HG03520 (cell line): Measurements from ENCODE around the gene HIGD1C.
"Not testable (repeated sequence)": the region's sequence is repeated elsewhere in the genome, so short reads cannot be mapped to it uniquely, and the experiment has no call there.

Experiments
- ATAC-seq: cut with Tn5 transposase; IDR thresholded peaks from one replicate; pipeline ENCODE4 v1.9.1; 2021; ENCODE audit warnings: mild to moderate bottlenecking, moderate library complexity; ENCODE audit not compliant: unreplicated experiment

HIGD1C gene

GRCh38 chr12:50933459-50934124 lies 18.8 kb upstream of the HIGD1C start:
- no peak for ATAC-seq

- ATAC-seq: no peak
Measured at GRCh38 chr12:50934371-50934851, 17.9 kb upstream of the HIGD1C start.

GRCh38 chr12:50934981-50935807 lies 17.1 kb upstream of the HIGD1C start:
- ATAC-seq: no peak

- no peak for ATAC-seq
Measured at GRCh38 chr12:50936821-50937530, 15.4 kb upstream of the HIGD1C start.

- no peak for ATAC-seq
Measured at GRCh38 chr12:50937653-50938052, 14.7 kb upstream of the HIGD1C start.

- ATAC-seq: no peak
Measured at GRCh38 chr12:50947933-50948626, 4.3 kb upstream of the HIGD1C start.

GRCh38 chr12:50948798-50949197 lies 3.5 kb upstream of the HIGD1C start:
- no peak for ATAC-seq

- no peak for ATAC-seq
Measured at GRCh38 chr12:50949801-50950302, 2.5 kb upstream of the HIGD1C start.

- no peak for ATAC-seq
Measured at GRCh38 chr12:50951112-50951511, 1.2 kb upstream of the HIGD1C start.

- no peak for ATAC-seq
Measured at GRCh38 chr12:50953047-50953446, 703 bp downstream of the HIGD1C start.

- ATAC-seq: not testable (repeated sequence)
Measured at GRCh38 chr12:50954789-50955188, 2.4 kb downstream of the HIGD1C start.

- no peak for ATAC-seq
Measured at GRCh38 chr12:50955288-50955687, 2.9 kb downstream of the HIGD1C start.

- no peak for ATAC-seq
Measured at GRCh38 chr12:50955697-50956096, 3.4 kb downstream of the HIGD1C start.

GRCh38 chr12:50960130-50960529 lies 7.8 kb downstream of the HIGD1C start:
- no peak for ATAC-seq

GRCh38 chr12:50961708-50962107 lies 9.4 kb downstream of the HIGD1C start:
- no peak for ATAC-seq

GRCh38 chr12:50964432-50964831 lies 12.1 kb downstream of the HIGD1C start:
- no peak for ATAC-seq

GRCh38 chr12:50971946-50972345 lies 19.6 kb downstream of the HIGD1C start:
- ATAC-seq: no peak

GRCh38 chr12:50979369-50980052 lies 27.2 kb downstream of the HIGD1C start:
- no peak for ATAC-seq

- ATAC-seq: no peak
Measured at GRCh38 chr12:50980545-50980944, 28.2 kb downstream of the HIGD1C start.
